Measurements from ENCODE around the gene GALNT10. TPM values are rescaled to one million over a fixed set of nuclear protein-coding genes. Genes with fewer than 3 reads are reported as not detected.
A peak's percentile ranks its signal among the peaks of the same experiment; 100 is the strongest.

The GALNT10 gene
- polyA plus RNA-seq, 2 donors = 1.4 to 1.9 TPM

- Histone ChIP-seq H3K27me3 (ENCODE audit: control insufficient read depth in 1 of 2, insufficient read depth in 2 of 2, low read length in 2 of 2) (no peaks in the 10 kb centered on the region), H3K4me1 (ENCODE audit: control insufficient read depth in 2 of 2, insufficient read depth in 2 of 2, low read length in 1 of 2) (peaks cover 2 to 11% of the 10 kb centered on the region in 2 donors), H3K9me3 (ENCODE audit: control insufficient read depth in 2 of 2, insufficient read depth in 1 of 2, low read depth in 1 of 2, low read length in 1 of 2) (no peaks in the 10 kb centered on the region), H3K4me3 (ENCODE audit: low read depth in 1 of 2, low read length in 2 of 2) (no peak overlapping the region), H3K27ac (ENCODE audit: low read depth in 2 of 2, low read length in 1 of 2) (no peak overlapping the region), H3K36me3 (ENCODE audit: control insufficient read depth in 2 of 2, insufficient read depth in 2 of 2, low read length in 1 of 2) (no peaks in the 10 kb centered on the region)
- 88 to 91% methylated on average over 7 of the region's 7 CpGs for WGBS, 2 donors
Observed at GRCh38 chr5:154201108-154201769, 10.7 kb downstream of the GALNT10 start.

- no peak overlapping the region for H3K4me3 ChIP-seq (ENCODE audit: low read depth in 1 of 2, low read length in 2 of 2)
- peak overlapping the region in 1 of 2 donors; percentile 15 for H3K27ac ChIP-seq (ENCODE audit: low read depth in 2 of 2, low read length in 1 of 2)
Observed at GRCh38 chr5:154202379-154203260, 12.1 kb downstream of the GALNT10 start.

GRCh38 chr5:154203798-154204578 is 13.5 kb downstream of the GALNT10 start:
- WGBS, 2 donors = 77 to 93% methylated on average over 4 of the region's 4 CpGs
- H3K4me1 ChIP-seq (ENCODE audit: control insufficient read depth in 2 of 2, insufficient read depth in 2 of 2, low read length in 1 of 2) = no peaks in the 10 kb centered on the region
- H3K27ac ChIP-seq (ENCODE audit: low read depth in 2 of 2, low read length in 1 of 2) = no peak overlapping the region
- H3K27me3 ChIP-seq (ENCODE audit: control insufficient read depth in 1 of 2, insufficient read depth in 2 of 2, low read length in 2 of 2) = no peaks in the 10 kb centered on the region
- no peaks in the 10 kb centered on the region for H3K9me3 ChIP-seq (ENCODE audit: control insufficient read depth in 2 of 2, insufficient read depth in 1 of 2, low read depth in 1 of 2, low read length in 1 of 2)
- H3K4me3 ChIP-seq (ENCODE audit: low read depth in 1 of 2, low read length in 2 of 2) = no peak overlapping the region
- peaks cover 0 to 2% of the 10 kb centered on the region in 2 donors for H3K36me3 ChIP-seq (ENCODE audit: control insufficient read depth in 2 of 2, insufficient read depth in 2 of 2, low read length in 1 of 2)

More at GRCh38 chr5:154202379-154203260, 12.1 kb downstream of the GALNT10 start:
- Histone ChIP-seq H3K36me3 (ENCODE audit: control insufficient read depth in 2 of 2, insufficient read depth in 2 of 2, low read length in 1 of 2) (no peaks in the 10 kb centered on the region), H3K9me3 (ENCODE audit: control insufficient read depth in 2 of 2, insufficient read depth in 1 of 2, low read depth in 1 of 2, low read length in 1 of 2) (no peaks in the 10 kb centered on the region), H3K27me3 (ENCODE audit: control insufficient read depth in 1 of 2, insufficient read depth in 2 of 2, low read length in 2 of 2) (no peaks in the 10 kb centered on the region), H3K4me1 (ENCODE audit: control insufficient read depth in 2 of 2, insufficient read depth in 2 of 2, low read length in 1 of 2) (peaks cover 2 to 11% of the 10 kb centered on the region in 2 donors)
- 33 to 37% methylated on average over 11 of the region's 11 CpGs for WGBS, 2 donors

- H3K27me3 ChIP-seq (ENCODE audit: control insufficient read depth in 1 of 2, insufficient read depth in 2 of 2, low read length in 2 of 2) = no peaks in the 10 kb centered on the region
- WGBS, 2 donors = 91 to 93% methylated on average over 6 of the region's 6 CpGs
- H3K4me3 ChIP-seq (ENCODE audit: low read depth in 1 of 2, low read length in 2 of 2) = no peak overlapping the region
- H3K4me1 ChIP-seq (ENCODE audit: control insufficient read depth in 2 of 2, insufficient read depth in 2 of 2, low read length in 1 of 2) = no peaks in the 10 kb centered on the region
- no peaks in the 10 kb centered on the region for H3K9me3 ChIP-seq (ENCODE audit: control insufficient read depth in 2 of 2, insufficient read depth in 1 of 2, low read depth in 1 of 2, low read length in 1 of 2)
- peaks cover 0 to 2% of the 10 kb centered on the region in 2 donors for H3K36me3 ChIP-seq (ENCODE audit: control insufficient read depth in 2 of 2, insufficient read depth in 2 of 2, low read length in 1 of 2)
- H3K27ac ChIP-seq (ENCODE audit: low read depth in 2 of 2, low read length in 1 of 2) = no peak overlapping the region
Observed at GRCh38 chr5:154205441-154206117, 15.0 kb downstream of the GALNT10 start.

- Histone ChIP-seq H3K9me3 (ENCODE audit: control insufficient read depth in 2 of 2, insufficient read depth in 1 of 2, low read depth in 1 of 2, low read length in 1 of 2) (no peaks in the 10 kb centered on the region), H3K4me1 (ENCODE audit: control insufficient read depth in 2 of 2, insufficient read depth in 2 of 2, low read length in 1 of 2) (no peaks in the 10 kb centered on the region), H3K27ac (ENCODE audit: low read depth in 2 of 2, low read length in 1 of 2) (no peak overlapping the region), H3K27me3 (ENCODE audit: control insufficient read depth in 1 of 2, insufficient read depth in 2 of 2, low read length in 2 of 2) (no peaks in the 10 kb centered on the region), H3K36me3 (ENCODE audit: control insufficient read depth in 2 of 2, insufficient read depth in 2 of 2, low read length in 1 of 2) (peaks cover 0 to 2% of the 10 kb centered on the region in 2 donors), H3K4me3 (ENCODE audit: low read depth in 1 of 2, low read length in 2 of 2) (no peak overlapping the region)
- WGBS, 2 donors = 93 to 95% methylated on average over 6 of the region's 6 CpGs
Observed at GRCh38 chr5:154206311-154206710, 15.8 kb downstream of the GALNT10 start.

- H3K36me3 ChIP-seq (ENCODE audit: control insufficient read depth in 2 of 2, insufficient read depth in 2 of 2, low read length in 1 of 2) = peaks cover 0 to 2% of the 10 kb centered on the region in 2 donors
- H3K9me3 ChIP-seq (ENCODE audit: control insufficient read depth in 2 of 2, insufficient read depth in 1 of 2, low read depth in 1 of 2, low read length in 1 of 2) = no peaks in the 10 kb centered on the region
- H3K4me3 ChIP-seq (ENCODE audit: low read depth in 1 of 2, low read length in 2 of 2) = no peak overlapping the region
- H3K27me3 ChIP-seq (ENCODE audit: control insufficient read depth in 1 of 2, insufficient read depth in 2 of 2, low read length in 2 of 2) = no peaks in the 10 kb centered on the region
- no peaks in the 10 kb centered on the region for H3K4me1 ChIP-seq (ENCODE audit: control insufficient read depth in 2 of 2, insufficient read depth in 2 of 2, low read length in 1 of 2)
- 85 to 93% methylated on average over 4 of the region's 4 CpGs for WGBS, 2 donors
- H3K27ac ChIP-seq (ENCODE audit: low read depth in 2 of 2, low read length in 1 of 2) = no peak overlapping the region
Observed at GRCh38 chr5:154207204-154207603, 16.7 kb downstream of the GALNT10 start.

- Histone ChIP-seq H3K4me1 (ENCODE audit: control insufficient read depth in 2 of 2, insufficient read depth in 2 of 2, low read length in 1 of 2) (no peaks in the 10 kb centered on the region), H3K36me3 (ENCODE audit: control insufficient read depth in 2 of 2, insufficient read depth in 2 of 2, low read length in 1 of 2) (peaks cover 0 to 2% of the 10 kb centered on the region in 2 donors), H3K27me3 (ENCODE audit: control insufficient read depth in 1 of 2, insufficient read depth in 2 of 2, low read length in 2 of 2) (no peaks in the 10 kb centered on the region), H3K9me3 (ENCODE audit: control insufficient read depth in 2 of 2, insufficient read depth in 1 of 2, low read depth in 1 of 2, low read length in 1 of 2) (no peaks in the 10 kb centered on the region), H3K27ac (ENCODE audit: low read depth in 2 of 2, low read length in 1 of 2) (no peak overlapping the region), H3K4me3 (ENCODE audit: low read depth in 1 of 2, low read length in 2 of 2) (no peak overlapping the region)
- 81 to 88% methylated on average over 2 of the region's 2 CpGs for WGBS, 2 donors
Observed at GRCh38 chr5:154209591-154210081, 19.1 kb downstream of the GALNT10 start.

GRCh38 chr5:154210163-154210562 is 19.6 kb downstream of the GALNT10 start:
- H3K27ac ChIP-seq (ENCODE audit: low read depth in 2 of 2, low read length in 1 of 2) = no peak overlapping the region
- no peaks in the 10 kb centered on the region for H3K27me3 ChIP-seq (ENCODE audit: control insufficient read depth in 1 of 2, insufficient read depth in 2 of 2, low read length in 2 of 2)
- WGBS, 2 donors = 73 to 76% methylated on average over 2 of the region's 2 CpGs
- H3K9me3 ChIP-seq (ENCODE audit: control insufficient read depth in 2 of 2, insufficient read depth in 1 of 2, low read depth in 1 of 2, low read length in 1 of 2) = no peaks in the 10 kb centered on the region
- H3K36me3 ChIP-seq (ENCODE audit: control insufficient read depth in 2 of 2, insufficient read depth in 2 of 2, low read length in 1 of 2) = peaks cover 0 to 2% of the 10 kb centered on the region in 2 donors
- H3K4me3 ChIP-seq (ENCODE audit: low read depth in 1 of 2, low read length in 2 of 2) = no peak overlapping the region
- H3K4me1 ChIP-seq (ENCODE audit: control insufficient read depth in 2 of 2, insufficient read depth in 2 of 2, low read length in 1 of 2) = no peaks in the 10 kb centered on the region

All from esophagus (tissue), 2 donors.